Measurements from ENCODE around the gene CNTROB. TPM values are rescaled to one million over a fixed set of nuclear protein-coding genes. Genes with fewer than 3 reads are reported as not detected.

The CNTROB gene
- total and polyA plus RNA-seq, 2 of the 4 experiments (the other 2 are of a cell fraction): 12.7 to 26.4 TPM

DNA sequence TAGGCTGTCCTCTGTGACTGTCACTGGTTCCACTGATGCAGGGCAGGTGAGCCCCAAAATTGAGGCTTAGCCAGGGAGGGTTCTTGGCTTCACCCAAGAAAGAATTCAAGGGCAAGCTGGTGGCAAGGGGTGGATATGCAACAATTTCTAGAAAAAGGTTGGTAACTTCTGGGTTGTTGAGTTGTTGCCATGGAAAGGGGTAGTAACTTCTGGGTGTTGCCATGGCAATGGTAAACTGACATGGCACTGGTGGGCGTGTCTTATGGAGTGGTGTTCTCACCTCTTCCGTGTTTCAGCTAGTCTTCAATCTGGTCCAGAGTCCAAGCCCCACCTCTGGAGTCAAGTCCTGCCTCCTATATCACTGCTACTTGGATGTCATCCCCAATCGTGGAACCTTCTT is 60.9 kb downstream of the CNTROB start (continued):
- TF ChIP-seq, protein P1, sequence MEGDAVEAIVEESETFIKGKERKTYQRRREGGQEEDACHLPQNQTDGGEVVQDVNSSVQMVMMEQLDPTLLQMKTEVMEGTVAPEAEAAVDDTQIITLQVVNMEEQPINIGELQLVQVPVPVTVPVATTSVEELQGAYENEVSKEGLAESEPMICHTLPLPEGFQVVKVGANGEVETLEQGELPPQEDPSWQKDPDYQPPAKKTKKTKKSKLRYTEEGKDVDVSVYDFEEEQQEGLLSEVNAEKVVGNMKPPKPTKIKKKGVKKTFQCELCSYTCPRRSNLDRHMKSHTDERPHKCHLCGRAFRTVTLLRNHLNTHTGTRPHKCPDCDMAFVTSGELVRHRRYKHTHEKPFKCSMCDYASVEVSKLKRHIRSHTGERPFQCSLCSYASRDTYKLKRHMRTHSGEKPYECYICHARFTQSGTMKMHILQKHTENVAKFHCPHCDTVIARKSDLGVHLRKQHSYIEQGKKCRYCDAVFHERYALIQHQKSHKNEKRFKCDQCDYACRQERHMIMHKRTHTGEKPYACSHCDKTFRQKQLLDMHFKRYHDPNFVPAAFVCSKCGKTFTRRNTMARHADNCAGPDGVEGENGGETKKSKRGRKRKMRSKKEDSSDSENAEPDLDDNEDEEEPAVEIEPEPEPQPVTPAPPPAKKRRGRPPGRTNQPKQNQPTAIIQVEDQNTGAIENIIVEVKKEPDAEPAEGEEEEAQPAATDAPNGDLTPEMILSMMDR (conservative IDR thresholded peaks at IDR 0.05; ENCODE audit: low read depth, low read length): no peak
- TF ChIP-seq FOS (IDR thresholded peaks at IDR 0.05; ENCODE audit: low read depth, low read length): no peak
- TF ChIP-seq MAZ (IDR thresholded peaks at IDR 0.05; ENCODE audit: borderline replicate concordance, low read depth, low read length): no peak

DNA sequence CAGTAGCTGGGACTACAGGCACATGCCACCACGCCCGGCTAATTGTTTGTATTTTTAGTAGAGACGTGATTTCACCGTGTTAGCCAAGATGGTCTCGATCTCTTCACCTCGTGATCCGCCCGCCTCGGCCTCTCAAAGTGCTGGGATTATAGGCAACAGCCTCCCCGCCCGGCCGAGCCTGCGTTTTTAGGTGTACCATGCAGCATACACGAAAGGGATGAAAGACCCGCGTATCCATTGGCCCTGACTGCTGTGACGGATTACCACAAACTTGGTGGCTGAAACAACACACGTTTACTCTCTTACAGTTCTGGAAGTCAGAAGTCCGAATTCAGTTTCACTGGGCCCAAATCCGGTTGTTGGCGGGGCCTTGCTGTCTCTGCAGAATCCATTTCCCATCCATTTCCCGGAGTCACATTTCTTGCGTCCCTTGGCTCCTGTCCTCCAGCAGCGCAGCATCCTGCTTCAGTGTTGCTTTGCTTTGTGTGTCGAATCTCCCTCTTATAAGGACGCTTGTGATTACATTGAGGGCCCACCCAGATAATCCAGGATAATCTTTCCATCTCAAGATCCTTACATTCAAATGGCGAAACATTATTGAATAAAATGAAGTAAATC is 62.1 kb downstream of the CNTROB start:
- Histone ChIP-seq H2AK9ac (replicated peaks; ENCODE audit: low read depth, low read length, poor library complexity) (no peak overlapping the region), H3K4me2 (ENCODE audit: low read depth, low read length) (no peak overlapping the region), H4K5ac (ENCODE audit: low read depth, low read length) (no peak overlapping the region), H3K4me3 (ENCODE audit: insufficient read depth, low read depth, low read length) (no peak overlapping the region), H3K23ac (ENCODE audit: low read depth, low read length) (no peak overlapping the region), H3K79me1 (ENCODE audit: low read depth in 1 of 2, low read length in 2 of 2) (no peaks in the 10 kb centered on the region), H3K14ac (replicated peaks; ENCODE audit: low read depth, low read length) (no peak overlapping the region), H3K9me3 (ENCODE audit: control insufficient read depth, insufficient read depth, low read length) (no peaks in the 10 kb centered on the region), H2AK5ac (ENCODE audit: low read depth, low read length) (no peak overlapping the region), H3K9ac (ENCODE audit: low read depth, low read length) (no peak overlapping the region), H2BK120ac (ENCODE audit: low read depth, low read length) (no peak overlapping the region), H3K9me1 (ENCODE audit: insufficient read depth, low read length) (no peaks in the 10 kb centered on the region), H3K18ac (ENCODE audit: low read depth, low read length) (no peak overlapping the region), H3K56ac (ENCODE audit: extremely low read depth, insufficient read depth, low read length) (no peak overlapping the region), H3K36me3 (ENCODE audit: control insufficient read depth, insufficient read depth, low read length) (no peaks in the 10 kb centered on the region), H3K27me3 (ENCODE audit: control insufficient read depth, insufficient read depth, low read length) (peaks cover 20% of the 10 kb centered on the region), H2BK20ac (ENCODE audit: low read depth, low read length) (no peak overlapping the region), H2BK15ac (ENCODE audit: low read depth, low read length) (no peak overlapping the region), H3K4me1 (ENCODE audit: control insufficient read depth, insufficient read depth, low read length) (no peaks in the 10 kb centered on the region), H2BK5ac (ENCODE audit: low read depth, low read length, poor library complexity, severe bottlenecking) (no peak overlapping the region), H4K8ac (ENCODE audit: low read depth in 2 of 2, low read length in 2 of 2) (no peak overlapping the region), H4K20me1 (ENCODE audit: insufficient read depth, low read length) (no peaks in the 10 kb centered on the region), H3K4ac (ENCODE audit: low read depth, low read length) (no peak overlapping the region), H3K27ac (ENCODE audit: insufficient read depth, low read length) (no peak overlapping the region), H2AFZ (replicated peaks; ENCODE audit: low read length, poor library complexity) (no peak overlapping the region), H4K91ac (ENCODE audit: insufficient read depth, low read depth, low read length) (no peak overlapping the region)
- DNase-seq (no peak), ATAC-seq (ENCODE audit: low read depth) (no peak)
- ChIA-PET POLR2A (ENCODE audit: unreplicated experiment) (no interaction called here), CTCF (interaction anchor here (0.8 kb wide), 1 partner anchor 87 kb away, joined by 3 read pairs; no protein-coding TSS in a partner anchor)
- WGBS, 2 experiments (ENCODE audit: extremely low coverage in 2 of 2, insufficient read length in 1 of 2): 90% methylated on average over 13 of the region's 27 CpGs; no CpG with 5 or more reads in 1 of the 2 experiments
- BruUV-seq (replicated peaks): no TSS peak
- dilution Hi-C loops (cut with HindIII; ENCODE audit: low sequenced_read_pairs, unreplicated experiment) (no loop called here), in situ Hi-C loops (cut with MboI; ENCODE audit: low sequenced_read_pairs) (loop anchor here (25.0 kb wide), 1 partner anchor 257 kb away; no protein-coding TSS in a partner anchor), intact Hi-C loops (cut with micrococcal nuclease) (loop anchor here (5.0 kb wide), 1 partner anchor 172 kb away; no protein-coding TSS in a partner anchor)
- TF ChIP-seq, protein P2, sequence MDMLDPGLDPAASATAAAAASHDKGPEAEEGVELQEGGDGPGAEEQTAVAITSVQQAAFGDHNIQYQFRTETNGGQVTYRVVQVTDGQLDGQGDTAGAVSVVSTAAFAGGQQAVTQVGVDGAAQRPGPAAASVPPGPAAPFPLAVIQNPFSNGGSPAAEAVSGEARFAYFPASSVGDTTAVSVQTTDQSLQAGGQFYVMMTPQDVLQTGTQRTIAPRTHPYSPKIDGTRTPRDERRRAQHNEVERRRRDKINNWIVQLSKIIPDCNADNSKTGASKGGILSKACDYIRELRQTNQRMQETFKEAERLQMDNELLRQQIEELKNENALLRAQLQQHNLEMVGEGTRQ (IDR thresholded peaks at IDR 0.05; ENCODE audit: low read depth, low read length): no peak
- no peak for TF ChIP-seq MAFK (IDR thresholded peaks at IDR 0.05; ENCODE audit: low read depth, low read length)
- no peak for TF ChIP-seq RCOR1 (IDR thresholded peaks at IDR 0.05; ENCODE audit: insufficient replicate concordance, low read length)
- no peak for TF ChIP-seq CHD1 (IDR thresholded peaks at IDR 0.05; ENCODE audit: low read depth, low read length)
- TF ChIP-seq RAD21 (IDR thresholded peaks at IDR 0.05; ENCODE audit: low read length): no peak
- TF ChIP-seq MXI1 (IDR thresholded peaks at IDR 0.05; ENCODE audit: borderline replicate concordance, low read depth, low read length): no peak
- no peak for TF ChIP-seq POLR2A (IDR thresholded peaks at IDR 0.05; ENCODE audit: low read depth, low read length)
- TF ChIP-seq, protein P1 (conservative IDR thresholded peaks at IDR 0.05; ENCODE audit: low read depth, low read length): no peak
- TF ChIP-seq FOS (IDR thresholded peaks at IDR 0.05; ENCODE audit: low read depth, low read length): no peak
- no peak for TF ChIP-seq SMC3 (IDR thresholded peaks at IDR 0.05; ENCODE audit: low read depth, low read length)
- no peak for TF ChIP-seq RFX5 (IDR thresholded peaks at IDR 0.05; ENCODE audit: low read depth, low read length)
